CD4-positive, alpha-beta T cell treated with Interleukin-1 beta for 1 hour (primary cell): ENCODE data around the gene CLINT1.
"Not testable (repeated sequence)": the region's sequence is repeated elsewhere in the genome, so short reads cannot be mapped to it uniquely, and the experiment has no call there.

Experiments
- DNase-seq, 2 donors: peaks; one replicate each; pipeline ENCODE4 v3.0.0-alpha.2; 2020 to 2022

Gene CLINT1

GRCh38 chr5:157858527-157859226, at the start of gene CLINT1:
CLINT1 (minus strand) TSS chr5:157859145; CDS start chr5:157858970, 175 bp downstream.
- peak; percentile 88 to 89 for DNase-seq

DNA sequence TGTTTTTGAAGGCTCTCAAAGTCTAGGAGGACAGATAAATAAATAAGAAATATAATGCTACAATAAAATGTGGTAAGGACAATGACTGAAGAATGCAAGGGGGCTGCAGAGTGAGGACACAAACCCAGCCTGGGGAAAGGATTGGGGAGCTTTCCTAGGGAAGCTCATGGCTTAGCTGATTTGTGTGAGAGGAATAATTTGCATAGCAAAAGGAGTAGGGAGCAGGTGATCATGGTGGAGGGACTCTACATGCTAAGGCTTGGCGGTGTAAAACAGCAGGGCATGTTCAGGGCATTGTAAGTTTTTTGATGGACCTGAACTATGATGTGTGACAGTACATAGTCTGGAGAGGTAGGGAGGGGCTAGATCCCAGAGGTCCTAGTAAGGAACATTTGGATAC, 49.5 kb upstream of the CLINT1 start:
- DNase-seq, result no peak

- DNase-seq, result no peak
Measured at GRCh38 chr5:157907479-157907878, 48.5 kb upstream of the CLINT1 start.

DNA sequence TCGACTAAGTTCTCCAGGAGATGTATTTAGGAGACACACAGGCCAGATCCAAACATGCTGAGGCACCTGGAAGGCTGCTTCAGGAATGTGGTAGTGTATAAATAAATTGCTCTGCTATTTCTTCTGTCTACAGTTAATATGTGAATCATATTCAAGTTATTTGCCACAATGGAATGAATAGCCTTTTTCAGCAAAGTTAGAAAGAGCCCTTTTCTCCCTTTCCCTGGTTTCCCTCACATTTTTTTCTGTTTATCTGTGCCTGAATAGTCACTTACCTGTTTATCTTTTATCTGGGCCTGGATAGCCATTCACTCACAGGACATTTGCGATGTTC, 44.1 kb upstream of the CLINT1 start:
- DNase-seq, result no peak

DNA sequence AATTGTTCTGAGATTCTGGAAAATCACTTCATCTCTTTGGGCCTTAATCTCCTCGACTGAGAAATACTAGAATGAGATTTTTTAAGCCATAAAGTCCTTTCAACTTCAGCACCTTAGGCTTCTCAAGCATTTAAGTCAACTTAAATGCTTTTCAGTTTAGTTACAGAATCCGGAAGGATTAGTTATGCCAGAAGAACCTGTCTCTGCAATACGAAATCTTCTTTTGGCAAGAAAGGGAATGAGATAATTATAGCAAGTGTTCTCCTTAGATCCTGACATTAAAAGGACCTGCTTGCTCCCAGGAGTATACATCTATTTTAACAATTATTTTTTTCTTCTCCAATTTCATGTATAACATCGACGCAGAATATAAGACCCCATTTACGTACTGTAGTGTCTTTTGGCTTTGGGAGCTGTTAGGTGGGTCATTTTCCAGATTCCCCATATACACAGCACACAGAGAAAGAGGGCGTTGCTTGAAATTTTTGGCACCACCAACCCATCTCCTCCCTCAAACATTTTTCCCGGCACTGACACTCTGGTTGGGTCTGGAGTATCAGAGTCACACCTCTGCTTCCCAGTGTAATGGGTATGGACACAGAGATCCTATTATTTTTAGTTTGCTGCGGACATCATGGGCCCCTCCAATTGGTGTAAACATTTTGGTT, 43.6 kb upstream of the CLINT1 start:
- DNase-seq, result no peak

DNA sequence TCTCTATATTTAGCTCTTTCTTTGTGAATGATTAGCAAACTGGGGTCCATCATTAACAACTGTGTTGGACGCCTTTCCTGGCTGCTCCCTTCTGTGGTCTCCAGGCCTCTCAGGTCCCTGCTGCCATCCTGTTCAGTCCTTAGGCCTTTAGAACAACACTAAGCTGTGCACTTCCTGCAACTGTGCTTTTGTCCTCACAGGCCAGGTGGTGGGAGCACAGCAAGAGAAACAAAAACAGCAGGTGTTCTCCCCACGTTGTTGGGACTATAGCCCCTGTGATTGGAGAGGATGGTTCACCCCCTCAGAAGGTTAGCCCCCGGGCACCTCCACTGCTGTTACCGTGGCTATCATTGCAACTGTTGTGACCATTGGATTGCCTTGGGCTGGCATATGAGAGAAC, 41.7 kb upstream of the CLINT1 start:
- no peak for DNase-seq

DNA sequence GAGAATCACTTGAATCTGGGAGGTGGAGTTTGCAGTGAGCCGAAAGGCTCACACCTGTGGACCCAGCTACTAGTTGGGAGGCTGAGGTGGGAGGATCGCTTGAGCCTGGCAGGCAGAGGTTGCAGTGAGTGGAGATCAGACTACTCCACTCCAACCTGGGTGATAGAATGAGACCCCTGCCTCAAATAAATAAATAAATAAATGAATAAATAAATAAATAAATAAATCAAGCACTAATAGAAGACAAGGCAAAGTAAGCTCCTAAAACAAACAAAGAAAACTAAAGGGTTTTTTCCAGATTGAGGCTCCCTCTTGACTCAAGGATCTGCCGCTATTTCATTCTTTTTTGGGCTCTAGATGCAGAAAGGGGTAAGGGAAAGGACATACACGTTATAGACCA, 34.7 kb upstream of the CLINT1 start:
- DNase-seq, result no peak

GRCh38 chr5:157892974-157893373, 34.0 kb upstream of the CLINT1 start:
- no peak for DNase-seq

- DNase-seq, result peak in 1 of 2 donors; percentile 25
Measured at GRCh38 chr5:157890836-157891597, 32.1 kb upstream of the CLINT1 start.

GRCh38 chr5:157888814-157889532, 30.0 kb upstream of the CLINT1 start:
- DNase-seq, result no peak

- DNase-seq, result no peak
Measured at GRCh38 chr5:157886796-157887380, 27.9 kb upstream of the CLINT1 start.

DNA sequence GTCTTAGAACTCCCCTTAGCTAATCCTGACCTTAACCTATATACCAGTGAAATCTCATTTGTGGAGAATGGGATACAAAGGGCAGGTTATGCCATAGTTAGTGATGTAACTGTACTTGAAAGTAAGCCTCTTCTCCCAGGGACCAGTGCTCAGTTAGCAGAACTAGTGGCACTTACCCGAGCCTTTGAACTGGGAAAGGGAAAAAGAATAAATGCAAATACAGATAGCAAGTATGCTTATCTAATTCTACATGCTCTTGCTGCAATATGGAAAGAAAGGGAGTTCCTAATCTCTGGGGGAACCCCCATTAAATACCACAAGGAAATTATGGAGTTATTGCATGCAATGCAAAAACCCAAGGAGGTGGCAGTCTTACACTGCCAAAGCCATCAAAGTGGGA, 26.1 kb upstream of the CLINT1 start:
- DNase-seq, result not testable (repeated sequence)

- not testable (repeated sequence) for DNase-seq
Measured at GRCh38 chr5:157881498-157881897, 22.6 kb upstream of the CLINT1 start.

GRCh38 chr5:157877821-157878220, 18.9 kb upstream of the CLINT1 start:
- DNase-seq, result no peak

- no peak for DNase-seq
Measured at GRCh38 chr5:157874861-157875260, 15.9 kb upstream of the CLINT1 start.

DNA sequence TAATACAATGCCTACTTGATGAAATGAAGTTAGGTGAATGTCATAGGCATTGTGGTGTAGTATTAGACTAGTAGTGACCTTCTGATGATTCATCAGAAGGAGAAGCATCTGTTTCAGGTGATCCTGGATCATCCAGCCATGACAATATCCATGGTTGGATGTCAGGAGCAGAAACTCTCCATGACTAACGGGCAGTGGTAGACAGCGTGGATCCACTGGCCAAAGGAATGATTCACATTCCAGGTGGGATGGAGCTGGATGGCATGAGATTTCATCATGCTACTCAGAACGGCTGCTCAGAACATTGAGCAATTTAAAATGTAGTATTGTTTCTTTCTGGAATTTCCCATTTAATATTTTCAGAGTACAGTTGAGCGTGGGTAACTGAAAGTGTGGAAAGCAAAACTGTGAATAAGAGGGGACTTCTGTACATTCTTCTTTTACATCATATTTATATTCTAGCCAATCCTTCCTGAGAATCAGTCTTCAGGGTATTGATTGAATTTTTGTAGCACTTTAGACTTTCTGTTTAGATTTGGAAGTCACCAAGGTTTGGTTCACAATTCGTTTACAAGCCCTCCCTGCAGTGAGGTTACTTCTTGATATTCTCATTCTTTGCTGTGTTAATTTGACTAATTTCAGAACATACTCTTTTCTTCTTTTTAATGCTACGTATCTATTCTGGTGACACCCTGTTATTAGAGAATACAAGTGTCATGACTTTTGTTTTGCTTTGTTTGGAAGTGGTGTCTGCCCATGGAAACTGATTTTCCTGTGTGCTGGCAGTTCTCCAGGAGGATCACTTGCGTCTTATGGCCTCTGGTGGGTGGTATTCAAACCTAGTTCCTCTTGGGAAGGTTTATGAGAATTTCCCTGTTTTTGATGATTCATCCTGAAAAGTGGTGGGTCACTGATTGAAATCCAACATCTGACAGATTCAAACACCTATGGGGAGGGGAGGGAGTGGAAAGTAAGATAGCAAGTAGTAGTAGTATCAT, 12.2 kb upstream of the CLINT1 start:
- DNase-seq, result no peak

GRCh38 chr5:157867751-157868387, 8.9 kb upstream of the CLINT1 start:
- no peak for DNase-seq

DNA sequence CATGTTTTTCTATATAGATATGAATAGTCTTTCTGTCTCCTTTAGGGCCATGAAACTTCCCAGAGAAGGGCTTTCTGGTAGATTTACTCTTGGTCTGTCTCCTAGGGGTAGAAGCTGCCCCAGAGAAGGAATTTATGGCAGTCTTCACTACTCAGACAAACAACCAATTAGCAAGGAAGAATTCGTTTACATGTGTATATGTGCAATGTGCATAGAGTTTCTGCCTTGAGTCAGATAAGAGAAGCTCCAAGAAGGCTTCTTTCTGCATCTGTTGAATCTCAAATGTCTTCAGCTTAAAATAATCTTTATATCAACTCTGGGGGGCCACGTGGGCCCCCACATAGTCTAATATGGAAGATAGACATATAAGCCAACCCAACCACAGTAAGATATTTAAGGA, 7.6 kb upstream of the CLINT1 start:
- DNase-seq, result no peak

GRCh38 chr5:157865781-157866180, 6.8 kb upstream of the CLINT1 start:
- DNase-seq, result no peak

- DNase-seq, result no peak
Measured at GRCh38 chr5:157864067-157864466, 5.1 kb upstream of the CLINT1 start.

GRCh38 chr5:157862183-157862851, 3.4 kb upstream of the CLINT1 start:
- DNase-seq, result no peak
